Measurements from ENCODE around the gene PLEKHA5.
A peak's percentile ranks its signal among the peaks of the same experiment; 100 is the strongest.

Gene PLEKHA5

GRCh38 chr12:19130224-19131024, 891 bp downstream of the PLEKHA5 start:
- peak in 1 of 3 experiments; percentile 2 for DNase-seq (ENCODE audit: low read depth in 3 of 3)

GRCh38 chr12:19131025-19131444, 1.5 kb downstream of the PLEKHA5 start:
- no peak for DNase-seq (ENCODE audit: low read depth in 3 of 3)

GRCh38 chr12:19138551-19138950, 9.0 kb downstream of the PLEKHA5 start:
- no peak for DNase-seq (ENCODE audit: low read depth in 3 of 3)

- no peak for DNase-seq (ENCODE audit: low read depth in 3 of 3)
Observed at GRCh38 chr12:19138956-19139355, 9.4 kb downstream of the PLEKHA5 start.

GRCh38 chr12:19139615-19140194, 10.2 kb downstream of the PLEKHA5 start:
- no peak for DNase-seq (ENCODE audit: low read depth in 3 of 3)

- DNase-seq (ENCODE audit: low read depth in 3 of 3) = no peak
Observed at GRCh38 chr12:19140381-19141236, 11.1 kb downstream of the PLEKHA5 start.

GRCh38 chr12:19142499-19142898, 13.0 kb downstream of the PLEKHA5 start:
- DNase-seq (ENCODE audit: low read depth in 3 of 3) = no peak

- no peak for DNase-seq (ENCODE audit: low read depth in 3 of 3)
Observed at GRCh38 chr12:19144287-19144686, 14.8 kb downstream of the PLEKHA5 start.

GRCh38 chr12:19144985-19145384, 15.5 kb downstream of the PLEKHA5 start:
- DNase-seq (ENCODE audit: low read depth in 3 of 3) = no peak

- no peak for DNase-seq (ENCODE audit: low read depth in 3 of 3)
Observed at GRCh38 chr12:19148860-19149259, 19.3 kb downstream of the PLEKHA5 start.

GRCh38 chr12:19150273-19150900, 20.9 kb downstream of the PLEKHA5 start:
- DNase-seq (ENCODE audit: low read depth in 3 of 3) = no peak

- no peak for DNase-seq (ENCODE audit: low read depth in 3 of 3)
Observed at GRCh38 chr12:19151298-19151697, 21.8 kb downstream of the PLEKHA5 start.

GRCh38 chr12:19153396-19153795, 23.9 kb downstream of the PLEKHA5 start:
- DNase-seq (ENCODE audit: low read depth in 3 of 3) = no peak

GRCh38 chr12:19154686-19155085, 25.2 kb downstream of the PLEKHA5 start:
- no peak for DNase-seq (ENCODE audit: low read depth in 3 of 3)

GRCh38 chr12:19155981-19156734, 26.6 kb downstream of the PLEKHA5 start:
- DNase-seq (ENCODE audit: low read depth in 3 of 3) = no peak

GRCh38 chr12:19158923-19159322, 29.4 kb downstream of the PLEKHA5 start:
- no peak for DNase-seq (ENCODE audit: low read depth in 3 of 3)

- DNase-seq (ENCODE audit: low read depth in 3 of 3) = no peak
Observed at GRCh38 chr12:19161216-19161615, 31.7 kb downstream of the PLEKHA5 start.

GRCh38 chr12:19165451-19165850, 35.9 kb downstream of the PLEKHA5 start:
- DNase-seq (ENCODE audit: low read depth in 3 of 3) = no peak

- no peak for DNase-seq (ENCODE audit: low read depth in 3 of 3)
Observed at GRCh38 chr12:19166387-19166786, 36.9 kb downstream of the PLEKHA5 start.

GRCh38 chr12:19166956-19167355, 37.4 kb downstream of the PLEKHA5 start:
- DNase-seq (ENCODE audit: low read depth in 3 of 3) = no peak

- no peak for DNase-seq (ENCODE audit: low read depth in 3 of 3)
Observed at GRCh38 chr12:19167708-19168107, 38.2 kb downstream of the PLEKHA5 start.
